Osteoblast (primary cell): ENCODE measurements around the gene WHAMM. TPM values are rescaled to one million over a fixed set of nuclear protein-coding genes. Genes with fewer than 3 reads are reported as not detected.

ENCODE experiments used
- DNase-seq: peaks from one replicate; pipeline ENCODE4 v3.0.0; 2011; ENCODE audit warnings: low spot score, mixed read lengths; ENCODE audit not compliant: insufficient read length; ENCODE audit errors: missing footprints
- H2AFZ ChIP-seq: 2 replicates; pipeline ENCODE4 v1.6.0; 2011; ENCODE audit warnings: mild to moderate bottlenecking, low read length
- H3K27ac ChIP-seq: 2 replicates; pipeline ENCODE4 v1.5.1; 2011; ENCODE audit warnings: mild to moderate bottlenecking, low read depth, low read length, moderate library complexity
- H3K27me3 ChIP-seq: 2 replicates; pipeline ENCODE4 v1.6.0; 2012; ENCODE audit warnings: mild to moderate bottlenecking, control low read depth, inconsistent platforms, low read length, moderate library complexity; ENCODE audit not compliant: insufficient read depth
- H3K36me3 ChIP-seq: 2 replicates; pipeline ENCODE4 v1.5.1; 2011; ENCODE audit warnings: mild to moderate bottlenecking, low read length, control low read depth, moderate library complexity; ENCODE audit not compliant: insufficient read depth
- H3K4me1 ChIP-seq: 2 replicates; pipeline ENCODE4 v1.5.1; 2011; ENCODE audit warnings: mild to moderate bottlenecking, low read length, control low read depth, moderate library complexity; ENCODE audit not compliant: insufficient read depth
- H3K4me2 ChIP-seq: 2 replicates; pipeline ENCODE4 v1.6.0; 2011; ENCODE audit warnings: mild to moderate bottlenecking, low read length; ENCODE audit not compliant: insufficient read depth
- H3K4me3 ChIP-seq: fragments of 200-600 bp; sonication (generic); 3 replicates; pipeline ENCODE4 v1.5.1; 2012; ENCODE audit warnings: mild to moderate bottlenecking, low read length, inconsistent platforms; ENCODE audit not compliant: insufficient read depth
- H3K79me2 ChIP-seq: 2 replicates; pipeline ENCODE4 v1.6.0; 2012; ENCODE audit warnings: mild to moderate bottlenecking, low read length, control low read depth, inconsistent platforms; ENCODE audit not compliant: insufficient read depth
- H3K9me3 ChIP-seq: 2 replicates; pipeline ENCODE4 v1.5.1; 2011; ENCODE audit warnings: low read depth, low read length, control low read depth
- H4K20me1 ChIP-seq: 2 replicates; pipeline ENCODE4 v1.6.0; 2012; ENCODE audit warnings: mild to moderate bottlenecking, low read length, control low read depth; ENCODE audit not compliant: insufficient read depth
- total RNA-seq: library from RNA; depleted of rRNA; stranded (reverse); fragments of >200 nt; gene quantifications from 2 replicates; pipeline ENCODE4 v1.2.3, GENCODE V29; 2012
- TF ChIP-seq, protein P1 (sequence below): IDR thresholded peaks from 2 replicates; pipeline ENCODE4 v1.5.1; 2011; ENCODE audit warnings: mild to moderate bottlenecking, low read depth, low read length, moderate library complexity; ENCODE audit errors: extremely low read depth

WHAMM gene
- total RNA-seq, 1 donor, result 8.3 TPM

DNA sequence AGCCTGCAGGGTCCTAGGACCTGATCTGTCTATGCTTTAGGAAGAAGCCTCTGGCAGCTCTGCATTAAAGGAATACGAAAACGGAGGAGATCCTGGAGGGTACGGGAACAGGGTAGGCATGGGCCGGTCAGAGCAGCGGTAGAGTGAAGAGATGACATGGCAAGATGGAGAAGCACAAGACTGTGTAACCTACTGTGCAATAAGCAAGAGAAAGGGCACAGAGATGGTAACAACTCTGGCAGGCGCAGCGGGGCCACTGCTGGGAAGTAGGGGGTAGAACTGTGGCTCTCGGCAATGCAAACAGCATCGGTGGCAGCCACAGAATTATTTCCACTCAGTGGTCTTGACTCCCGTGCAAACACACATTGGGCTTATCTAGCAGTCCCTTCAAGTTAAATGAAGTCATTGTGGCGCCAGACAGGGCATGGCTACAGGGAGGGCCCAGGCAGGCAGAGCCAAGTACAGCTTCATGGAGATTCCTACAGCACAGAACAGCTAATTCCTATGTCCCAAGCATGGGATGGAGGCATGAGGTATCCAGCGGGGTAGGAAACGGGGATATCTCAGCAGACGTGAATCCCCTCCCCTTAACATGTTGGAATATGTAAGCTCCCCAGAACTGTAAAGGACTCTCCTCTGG lies 28.8 kb downstream of the WHAMM start:
- H3K27me3 ChIP-seq, result no peaks in the 10 kb centered on the region
- H3K36me3 ChIP-seq, result peaks cover 32% of the 10 kb centered on the region
- H3K4me1 ChIP-seq, result peaks cover 2% of the 10 kb centered on the region
- no peak overlapping the region for H2AFZ ChIP-seq
- peaks cover 6% of the 10 kb centered on the region for H3K79me2 ChIP-seq
- no peak overlapping the region for H3K27ac ChIP-seq
- H3K4me2 ChIP-seq, result no peak overlapping the region
- peaks cover 2% of the 10 kb centered on the region for H4K20me1 ChIP-seq
- DNase-seq, result no peak
- H3K4me3 ChIP-seq, result no peak overlapping the region
- H3K9me3 ChIP-seq, result no peaks in the 10 kb centered on the region
- TF ChIP-seq, protein P1, sequence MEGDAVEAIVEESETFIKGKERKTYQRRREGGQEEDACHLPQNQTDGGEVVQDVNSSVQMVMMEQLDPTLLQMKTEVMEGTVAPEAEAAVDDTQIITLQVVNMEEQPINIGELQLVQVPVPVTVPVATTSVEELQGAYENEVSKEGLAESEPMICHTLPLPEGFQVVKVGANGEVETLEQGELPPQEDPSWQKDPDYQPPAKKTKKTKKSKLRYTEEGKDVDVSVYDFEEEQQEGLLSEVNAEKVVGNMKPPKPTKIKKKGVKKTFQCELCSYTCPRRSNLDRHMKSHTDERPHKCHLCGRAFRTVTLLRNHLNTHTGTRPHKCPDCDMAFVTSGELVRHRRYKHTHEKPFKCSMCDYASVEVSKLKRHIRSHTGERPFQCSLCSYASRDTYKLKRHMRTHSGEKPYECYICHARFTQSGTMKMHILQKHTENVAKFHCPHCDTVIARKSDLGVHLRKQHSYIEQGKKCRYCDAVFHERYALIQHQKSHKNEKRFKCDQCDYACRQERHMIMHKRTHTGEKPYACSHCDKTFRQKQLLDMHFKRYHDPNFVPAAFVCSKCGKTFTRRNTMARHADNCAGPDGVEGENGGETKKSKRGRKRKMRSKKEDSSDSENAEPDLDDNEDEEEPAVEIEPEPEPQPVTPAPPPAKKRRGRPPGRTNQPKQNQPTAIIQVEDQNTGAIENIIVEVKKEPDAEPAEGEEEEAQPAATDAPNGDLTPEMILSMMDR, result no peak

DNA sequence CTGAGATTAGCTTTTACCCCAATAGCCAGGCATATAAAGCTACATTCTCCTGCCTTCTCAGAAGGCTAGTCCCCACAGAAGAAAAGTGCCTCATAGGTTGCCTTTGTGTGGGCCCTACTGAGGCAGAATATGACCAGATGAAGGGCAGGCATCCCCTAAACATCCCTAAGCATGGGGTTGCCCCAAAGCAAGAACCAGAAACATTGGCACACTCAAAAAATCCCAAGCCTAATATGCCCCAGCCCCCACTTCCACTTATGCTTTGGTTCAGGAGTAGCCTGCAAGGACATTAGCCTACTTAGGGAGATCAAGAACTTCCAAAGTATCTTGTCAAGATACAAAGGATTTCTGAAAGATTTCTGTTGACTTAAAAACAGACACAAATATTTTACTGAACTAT lies 29.7 kb downstream of the WHAMM start:
- Histone ChIP-seq H3K27ac (no peak overlapping the region), H3K4me3 (no peak overlapping the region), H4K20me1 (no peaks in the 10 kb centered on the region), H3K36me3 (peaks cover 26% of the 10 kb centered on the region), H3K4me1 (no peaks in the 10 kb centered on the region), H3K9me3 (no peaks in the 10 kb centered on the region), H3K79me2 (peaks cover 5% of the 10 kb centered on the region), H3K4me2 (no peak overlapping the region), H2AFZ (no peak overlapping the region), H3K27me3 (no peaks in the 10 kb centered on the region)
- no peak for DNase-seq
- TF ChIP-seq, protein P1, result no peak

DNA sequence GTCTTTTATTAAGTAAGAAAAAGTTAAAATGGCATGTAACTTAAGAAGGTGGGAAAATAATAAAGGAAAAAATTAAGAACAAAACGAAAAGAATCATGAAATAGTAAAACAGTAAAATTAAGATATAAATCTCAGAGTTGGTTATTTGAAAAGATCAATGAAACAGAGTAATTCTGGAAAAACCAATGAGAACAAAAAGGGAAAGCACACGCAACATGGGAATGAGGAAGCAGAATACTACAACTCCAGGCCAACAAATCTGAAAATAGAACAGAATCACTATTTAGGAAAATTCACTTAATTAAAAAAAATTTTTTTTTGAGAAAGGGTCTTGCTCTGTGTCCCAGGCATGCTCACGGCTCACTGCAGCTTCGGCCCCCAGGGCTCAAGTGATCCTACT lies 30.7 kb downstream of the WHAMM start:
- H2AFZ ChIP-seq, result no peak overlapping the region
- no peak overlapping the region for H3K4me2 ChIP-seq
- TF ChIP-seq, protein P1, result no peak
- no peak for DNase-seq
- no peaks in the 10 kb centered on the region for H3K27me3 ChIP-seq
- peaks cover 18% of the 10 kb centered on the region for H3K36me3 ChIP-seq
- H3K9me3 ChIP-seq, result no peaks in the 10 kb centered on the region
- H4K20me1 ChIP-seq, result no peaks in the 10 kb centered on the region
- H3K27ac ChIP-seq, result no peak overlapping the region
- H3K4me1 ChIP-seq, result no peaks in the 10 kb centered on the region
- no peak overlapping the region for H3K4me3 ChIP-seq
- H3K79me2 ChIP-seq, result peaks cover 2% of the 10 kb centered on the region

DNA sequence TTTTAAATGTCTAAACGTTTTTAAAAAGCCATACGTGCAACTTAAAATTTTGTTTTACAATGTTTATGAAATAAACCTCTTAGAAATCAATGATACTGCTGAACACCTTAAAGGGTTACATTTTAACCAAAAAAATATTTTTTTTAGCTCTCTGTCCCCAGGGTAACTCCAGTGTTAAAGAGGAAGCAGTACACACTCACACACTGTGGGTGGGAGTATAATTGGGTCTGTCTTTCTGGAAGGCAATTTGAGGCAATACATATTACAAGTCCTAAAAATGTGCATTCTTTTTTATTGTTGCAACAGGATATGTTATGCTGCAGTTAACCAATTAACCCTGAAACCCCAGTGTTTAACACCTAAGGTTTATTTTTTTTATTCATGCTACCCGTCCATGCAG lies 34.1 kb downstream of the WHAMM start:
- TF ChIP-seq, protein P1, result no peak
- no peak overlapping the region for H3K4me2 ChIP-seq
- H3K4me1 ChIP-seq, result no peaks in the 10 kb centered on the region

More for the DNA sequence above, 34.1 kb downstream of the WHAMM start:
- no peak for DNase-seq
- Histone ChIP-seq H3K36me3 (no peaks in the 10 kb centered on the region), H3K27ac (no peak overlapping the region), H3K79me2 (no peaks in the 10 kb centered on the region), H3K9me3 (no peaks in the 10 kb centered on the region), H2AFZ (no peak overlapping the region), H4K20me1 (no peaks in the 10 kb centered on the region), H3K4me3 (no peak overlapping the region), H3K27me3 (no peaks in the 10 kb centered on the region)
